GM10266 (cell line): Measurements from ENCODE around the gene GSK3A.

Experiments used
- DNase-seq: peaks from one replicate; pipeline ENCODE4 v3.0.0; 2012; ENCODE audit errors: extremely low spot score
- TF ChIP-seq, protein P1 (sequence below): IDR thresholded peaks from 2 replicates; pipeline ENCODE4 v1.5.1; 2012; ENCODE audit warnings: mild to moderate bottlenecking, low read depth; ENCODE audit not compliant: control insufficient read depth, insufficient read depth; ENCODE audit errors: missing control alignments

Gene GSK3A

DNA sequence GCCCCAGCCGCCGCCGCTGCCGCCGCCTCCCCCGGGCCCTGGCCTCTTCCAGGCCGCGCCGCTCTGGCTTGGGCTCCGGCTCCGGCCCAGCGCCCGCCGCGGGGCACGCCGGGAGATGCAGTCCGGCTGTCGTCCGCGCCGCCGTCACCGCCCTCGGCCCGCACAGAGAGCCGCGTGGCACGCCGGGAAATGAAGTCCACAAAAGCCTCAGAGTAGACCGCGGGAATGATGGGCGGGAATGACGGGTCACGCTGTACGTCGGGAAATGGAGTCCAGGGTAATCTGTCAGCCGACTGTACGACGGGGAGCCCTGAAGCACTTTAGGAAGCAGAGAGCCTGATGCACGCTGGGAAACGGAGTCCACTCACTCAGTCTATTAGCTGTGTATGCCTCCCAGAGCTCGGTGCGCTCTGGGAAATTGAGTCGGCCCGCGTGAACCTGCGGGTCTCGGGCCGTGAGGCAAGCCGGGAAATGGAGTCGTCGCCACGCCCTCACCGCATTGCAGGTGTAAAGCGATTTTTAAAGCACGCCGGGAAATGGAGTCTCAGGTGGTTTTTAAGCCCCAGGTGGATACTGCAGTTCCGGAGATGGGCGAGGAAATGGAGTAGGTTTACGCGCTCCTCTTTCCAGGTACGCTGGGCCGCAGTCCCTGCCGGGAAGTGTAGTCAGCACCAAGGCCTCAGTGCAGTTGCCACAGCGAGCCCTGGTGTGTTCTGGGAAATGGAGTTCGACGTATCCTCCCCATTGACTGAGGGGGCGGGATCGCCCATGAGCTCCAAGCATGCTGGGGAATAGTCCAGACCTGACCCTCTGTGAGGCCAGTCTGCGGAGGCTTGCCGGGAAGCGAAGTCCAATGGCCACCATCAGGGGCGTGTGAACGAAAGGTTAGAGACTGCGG lies at the start of gene GSK3A:
TSS of gene GSK3A (minus strand) at position 91 of the 898 bp plus-strand sequence. CDS start 137 bp downstream, outside the sequence.
- TF ChIP-seq, protein P1, sequence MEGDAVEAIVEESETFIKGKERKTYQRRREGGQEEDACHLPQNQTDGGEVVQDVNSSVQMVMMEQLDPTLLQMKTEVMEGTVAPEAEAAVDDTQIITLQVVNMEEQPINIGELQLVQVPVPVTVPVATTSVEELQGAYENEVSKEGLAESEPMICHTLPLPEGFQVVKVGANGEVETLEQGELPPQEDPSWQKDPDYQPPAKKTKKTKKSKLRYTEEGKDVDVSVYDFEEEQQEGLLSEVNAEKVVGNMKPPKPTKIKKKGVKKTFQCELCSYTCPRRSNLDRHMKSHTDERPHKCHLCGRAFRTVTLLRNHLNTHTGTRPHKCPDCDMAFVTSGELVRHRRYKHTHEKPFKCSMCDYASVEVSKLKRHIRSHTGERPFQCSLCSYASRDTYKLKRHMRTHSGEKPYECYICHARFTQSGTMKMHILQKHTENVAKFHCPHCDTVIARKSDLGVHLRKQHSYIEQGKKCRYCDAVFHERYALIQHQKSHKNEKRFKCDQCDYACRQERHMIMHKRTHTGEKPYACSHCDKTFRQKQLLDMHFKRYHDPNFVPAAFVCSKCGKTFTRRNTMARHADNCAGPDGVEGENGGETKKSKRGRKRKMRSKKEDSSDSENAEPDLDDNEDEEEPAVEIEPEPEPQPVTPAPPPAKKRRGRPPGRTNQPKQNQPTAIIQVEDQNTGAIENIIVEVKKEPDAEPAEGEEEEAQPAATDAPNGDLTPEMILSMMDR = no peak

DNA sequence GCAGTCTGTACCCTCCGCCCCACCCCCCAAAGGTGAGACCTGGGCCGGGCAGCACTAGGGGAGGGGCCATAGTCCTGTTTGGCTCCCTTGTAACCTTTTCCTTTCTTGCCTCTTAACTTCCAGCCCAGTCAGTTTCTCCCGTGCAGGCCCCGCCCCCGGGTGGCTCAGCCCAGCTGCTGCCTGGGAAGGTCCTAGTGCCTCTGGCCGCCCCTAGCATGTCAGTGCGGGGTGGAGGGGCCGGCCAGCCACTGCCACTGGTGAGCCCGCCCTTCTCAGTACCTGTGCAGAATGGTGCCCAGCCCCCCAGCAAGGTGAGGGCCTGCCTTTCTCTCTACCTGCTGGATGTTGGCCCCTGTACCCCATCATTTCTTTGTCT lies 49.0 kb upstream of the GSK3A start:
- TF ChIP-seq, protein P1 = no peak
- DNase-seq = no peak

More for the DNA sequence above, at the start of gene GSK3A:
- peak; percentile 94 for DNase-seq

DNA sequence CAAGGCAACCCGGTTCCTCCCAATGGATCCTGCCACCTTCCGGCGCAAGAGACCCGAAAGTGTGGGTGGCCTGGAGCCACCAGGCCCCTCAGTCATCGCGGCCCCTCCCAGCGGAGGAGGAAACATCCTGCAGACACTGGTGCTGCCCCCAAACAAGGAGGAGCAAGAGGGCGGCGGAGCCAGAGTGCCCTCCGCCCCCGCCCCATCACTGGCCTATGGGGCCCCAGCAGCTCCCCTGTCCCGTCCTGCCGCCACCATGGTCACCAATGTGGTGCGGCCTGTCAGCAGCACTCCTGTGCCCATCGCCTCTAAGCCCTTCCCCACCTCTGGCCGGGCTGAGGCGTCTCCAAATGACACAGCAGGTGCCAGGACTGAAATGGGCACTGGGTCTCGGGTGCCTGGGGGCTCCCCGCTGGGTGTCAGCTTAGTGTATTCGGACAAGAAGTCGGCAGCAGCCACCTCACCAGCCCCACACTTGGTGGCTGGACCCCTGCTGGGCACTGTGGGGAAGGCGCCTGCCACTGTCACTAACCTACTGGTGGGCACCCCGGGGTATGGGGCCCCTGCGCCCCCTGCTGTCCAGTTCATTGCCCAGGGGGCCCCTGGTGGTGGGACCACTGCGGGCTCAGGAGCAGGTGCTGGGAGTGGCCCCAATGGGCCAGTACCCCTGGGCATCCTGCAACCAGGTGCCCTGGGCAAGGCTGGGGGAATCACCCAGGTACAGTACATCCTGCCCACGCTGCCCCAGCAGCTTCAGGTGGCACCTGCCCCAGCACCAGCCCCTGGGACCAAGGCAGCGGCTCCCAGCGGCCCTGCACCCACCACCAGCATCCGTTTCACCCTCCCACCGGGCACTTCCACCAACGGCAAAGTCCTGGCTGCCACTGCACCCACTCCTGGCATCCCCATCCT lies 48.4 kb upstream of the GSK3A start:
- no peak for DNase-seq
- TF ChIP-seq, protein P1 = peak; percentile 44

DNA sequence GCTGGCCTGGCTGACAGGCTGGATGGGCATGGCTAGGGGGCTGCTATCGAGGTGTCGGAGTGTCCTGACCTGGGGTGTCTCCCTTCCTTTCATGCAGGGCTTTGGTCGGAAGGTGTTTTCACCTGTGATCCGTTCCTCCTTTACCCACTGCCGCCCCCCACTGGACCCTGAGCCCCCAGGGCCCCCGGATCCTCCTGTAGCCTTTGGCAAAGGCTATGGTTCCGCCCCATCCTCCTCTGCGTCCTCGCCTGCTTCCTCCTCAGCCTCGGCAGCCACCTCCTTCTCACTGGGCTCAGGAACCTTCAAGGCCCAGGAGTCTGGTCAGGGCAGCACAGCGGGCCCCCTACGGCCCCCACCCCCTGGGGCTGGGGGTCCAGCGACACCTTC lies 47.7 kb upstream of the GSK3A start:
- TF ChIP-seq, protein P1 = no peak
- no peak for DNase-seq

DNA sequence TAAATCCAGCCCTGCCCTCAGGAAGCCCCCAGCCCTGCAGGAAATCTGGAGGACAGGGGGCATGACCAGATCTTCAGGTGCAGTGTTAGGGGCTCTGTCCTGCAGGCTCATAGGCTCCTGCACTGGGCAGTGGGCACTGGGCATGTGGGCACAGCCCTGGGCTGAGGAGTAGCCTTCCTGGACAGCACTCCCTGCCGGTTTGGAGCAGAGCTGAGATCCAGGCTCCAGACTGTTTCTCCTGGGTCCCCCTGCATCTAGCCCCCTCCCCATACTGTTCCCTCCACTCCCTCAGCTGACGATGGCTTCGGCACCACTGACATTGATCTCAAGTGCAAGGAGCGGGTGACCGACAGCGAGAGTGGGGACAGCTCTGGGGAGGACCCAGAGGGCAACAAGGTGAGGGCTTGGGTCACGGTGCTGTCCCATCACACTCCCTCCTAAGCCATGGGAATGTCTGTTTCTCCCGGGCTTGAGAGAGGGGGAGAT lies 47.2 kb upstream of the GSK3A start:
- DNase-seq = no peak
- TF ChIP-seq, protein P1 = no peak

DNA sequence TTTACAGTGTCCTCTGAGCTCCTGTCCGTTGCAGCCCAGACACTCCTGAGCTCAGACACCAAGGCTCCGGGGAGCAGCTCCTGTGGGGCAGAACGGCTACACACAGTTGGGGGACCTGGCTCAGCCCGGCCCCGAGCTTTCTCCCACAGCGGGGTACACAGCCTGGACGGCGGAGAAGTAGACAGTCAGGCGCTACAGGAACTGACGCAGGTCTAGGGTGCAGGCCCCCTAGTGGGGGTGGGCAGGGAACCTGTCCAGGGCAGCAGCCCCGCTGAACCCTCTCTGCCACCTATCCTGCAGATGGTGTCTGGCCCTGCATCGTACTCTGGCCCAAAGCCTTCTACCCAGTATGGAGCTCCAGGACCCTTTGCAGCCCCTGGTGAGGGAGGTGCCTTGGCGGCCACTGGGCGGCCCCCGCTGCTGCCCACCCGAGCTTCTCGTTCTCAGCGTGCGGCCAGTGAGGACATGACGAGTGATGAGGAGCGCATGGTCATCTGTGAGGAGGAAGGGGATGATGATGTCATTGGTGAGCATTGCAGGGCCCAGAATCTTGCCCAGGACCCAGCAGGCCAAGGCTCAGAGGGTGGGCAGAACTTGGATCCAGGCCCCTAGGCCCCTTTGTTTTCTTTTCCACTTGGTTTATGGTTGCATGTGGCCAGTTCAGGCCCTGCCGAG lies 46.6 kb upstream of the GSK3A start:
- no peak for DNase-seq
- TF ChIP-seq, protein P1 = no peak
